Right renal pelvis (tissue), 4 donors: ENCODE data around the gene BICC1. TPM values are rescaled to one million over a fixed set of nuclear protein-coding genes. Genes with fewer than 3 reads are reported as not detected.

Experiments
- DNase-seq, 4 donors: peaks; one replicate each; pipeline ENCODE4 v3.0.0-alpha.2; 2013; ENCODE audit warnings: low read depth in 4 of 4, low spot score in 3 of 4, missing footprints in 1 of 4
- polyA plus RNA-seq, 4 donors: library from polyadenylated mRNA; unstranded; fragments of 120-200 nt; gene quantifications; one replicate each; pipeline ENCODE4 v1.2.1, GENCODE V29; 2013; ENCODE audit not compliant: insufficient read length in 4 of 4

BICC1 gene
- 10 to 100 TPM; 69.6 to 95.3 (median 83.3) TPM for polyA plus RNA-seq

- DNase-seq, result peak; percentile 40 to 68 (median 60)
Observed at GRCh38 chr10:58512491-58513187, at the start of gene BICC1. Gene BICC1 (plus strand): TSS chr10:58512872. CDS start chr10:58513144, 272 bp downstream.

- no peak for DNase-seq
Observed at GRCh38 chr10:58464956-58465355, 47.7 kb upstream of the BICC1 start.

- no peak for DNase-seq
Observed at GRCh38 chr10:58465629-58466028, 47.0 kb upstream of the BICC1 start.

- no peak for DNase-seq
Observed at GRCh38 chr10:58467931-58468635, 44.6 kb upstream of the BICC1 start.

- no peak for DNase-seq
Observed at GRCh38 chr10:58473976-58474375, 38.7 kb upstream of the BICC1 start.

- no peak for DNase-seq
Observed at GRCh38 chr10:58475322-58476277, 37.1 kb upstream of the BICC1 start.

GRCh38 chr10:58477122-58477521, 35.5 kb upstream of the BICC1 start:
- DNase-seq, result no peak

- DNase-seq, result no peak
Observed at GRCh38 chr10:58477902-58478301, 34.8 kb upstream of the BICC1 start.

- DNase-seq, result no peak
Observed at GRCh38 chr10:58479045-58479444, 33.6 kb upstream of the BICC1 start.

GRCh38 chr10:58480321-58480720, 32.4 kb upstream of the BICC1 start:
- no peak for DNase-seq

GRCh38 chr10:58481569-58482109, 31.0 kb upstream of the BICC1 start:
- no peak for DNase-seq

GRCh38 chr10:58486821-58487220, 25.9 kb upstream of the BICC1 start:
- DNase-seq, result no peak

- DNase-seq, result no peak
Observed at GRCh38 chr10:58488921-58489320, 23.8 kb upstream of the BICC1 start.

- DNase-seq, result no peak
Observed at GRCh38 chr10:58502956-58503355, 9.7 kb upstream of the BICC1 start.

- DNase-seq, result no peak
Observed at GRCh38 chr10:58508316-58508715, 4.4 kb upstream of the BICC1 start.

GRCh38 chr10:58511765-58512490, 744 bp upstream of the BICC1 start:
- DNase-seq, result no peak

- DNase-seq, result peak in 3 of 4 donors; percentile 36 to 63 (median 40)
Observed at GRCh38 chr10:58513188-58514110, 777 bp downstream of the BICC1 start.

GRCh38 chr10:58514111-58514770, 1.6 kb downstream of the BICC1 start:
- no peak for DNase-seq
